RWPE2 (cell line): ENCODE data around the gene APOL4.

Experiments used
- ATAC-seq: fragments of 200-7000 bp; cut with Tn5 transposase; 3 replicates; pipeline ENCODE4 v1.9.1; 2021; ENCODE audit warnings: low read depth
- DNase-seq: peaks from one replicate; pipeline ENCODE4 v3.0.0-alpha.2; 2020; ENCODE audit warnings: low spot score
- H3K27ac ChIP-seq: fragments of 450-650 bp; 2 replicates; pipeline ENCODE4 v1.5.1; 2017; ENCODE audit warnings: mild to moderate bottlenecking; ENCODE audit not compliant: poor library complexity, severe bottlenecking
- H3K27me3 ChIP-seq: fragments of 250-450 bp; sonication (Bioruptor Pico); 2 replicates; pipeline ENCODE4 v1.5.1; 2021; ENCODE audit warnings: mild to moderate bottlenecking, moderate library complexity; ENCODE audit not compliant: insufficient read depth, poor library complexity, severe bottlenecking
- H3K36me3 ChIP-seq: fragments of 250-450 bp; sonication (Bioruptor Pico); 2 replicates; pipeline ENCODE4 v1.5.1; 2020; ENCODE audit warnings: low read depth, mild to moderate bottlenecking, moderate library complexity
- H3K4me1 ChIP-seq: fragments of 250-450 bp; sonication (Bioruptor Pico); 2 replicates; pipeline ENCODE4 v1.5.1; 2021; ENCODE audit warnings: mild to moderate bottlenecking, moderate library complexity; ENCODE audit not compliant: insufficient read depth, poor library complexity, severe bottlenecking
- H3K4me3 ChIP-seq: fragments of 250-450 bp; sonication (Bioruptor Pico); 2 replicates; pipeline ENCODE4 v1.5.1; 2021; ENCODE audit warnings: mild to moderate bottlenecking, moderate library complexity; ENCODE audit not compliant: severe bottlenecking
- H3K9me3 ChIP-seq: fragments of 250-450 bp; sonication (Bioruptor Pico); 2 replicates; pipeline ENCODE4 v1.5.1; 2021; ENCODE audit warnings: mild to moderate bottlenecking, moderate library complexity; ENCODE audit not compliant: severe bottlenecking
- CTCF ChIP-seq: fragments of 450-650 bp; IDR thresholded peaks from one replicate; pipeline ENCODE4 v1.5.1; 2017; ENCODE audit warnings: mild to moderate bottlenecking, moderate library complexity; ENCODE audit not compliant: poor library complexity, severe bottlenecking

The APOL4 gene

DNA sequence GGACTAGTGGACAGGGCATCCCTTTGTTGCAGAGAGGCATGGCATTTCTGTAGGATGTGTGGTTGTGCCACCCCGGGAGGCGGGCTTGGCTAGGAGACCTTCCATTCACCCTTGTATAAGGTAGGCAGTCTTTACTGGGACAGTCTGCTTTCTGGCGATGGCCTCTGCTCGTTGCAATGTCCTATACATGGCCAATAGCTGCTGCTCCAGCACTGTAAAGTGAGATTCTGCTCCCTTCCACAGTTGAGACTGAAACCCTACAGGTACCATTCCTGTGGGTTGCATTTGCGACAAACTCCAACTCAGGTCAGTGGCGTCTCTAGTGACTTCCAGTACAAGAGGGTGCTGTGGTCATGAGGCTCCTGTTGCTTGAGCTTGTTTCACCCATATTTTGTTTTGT, 20.7 kb downstream of the APOL4 start:
- Histone ChIP-seq H3K27me3 (no peaks in the 10 kb centered on the region), H3K4me3 (no peak overlapping the region), H3K9me3 (no peaks in the 10 kb centered on the region), H3K4me1 (no peaks in the 10 kb centered on the region), H3K36me3 (no peaks in the 10 kb centered on the region), H3K27ac (no peak overlapping the region)
- TF ChIP-seq CTCF, result no peak
- DNase-seq (no peak), ATAC-seq (no peak)

DNA sequence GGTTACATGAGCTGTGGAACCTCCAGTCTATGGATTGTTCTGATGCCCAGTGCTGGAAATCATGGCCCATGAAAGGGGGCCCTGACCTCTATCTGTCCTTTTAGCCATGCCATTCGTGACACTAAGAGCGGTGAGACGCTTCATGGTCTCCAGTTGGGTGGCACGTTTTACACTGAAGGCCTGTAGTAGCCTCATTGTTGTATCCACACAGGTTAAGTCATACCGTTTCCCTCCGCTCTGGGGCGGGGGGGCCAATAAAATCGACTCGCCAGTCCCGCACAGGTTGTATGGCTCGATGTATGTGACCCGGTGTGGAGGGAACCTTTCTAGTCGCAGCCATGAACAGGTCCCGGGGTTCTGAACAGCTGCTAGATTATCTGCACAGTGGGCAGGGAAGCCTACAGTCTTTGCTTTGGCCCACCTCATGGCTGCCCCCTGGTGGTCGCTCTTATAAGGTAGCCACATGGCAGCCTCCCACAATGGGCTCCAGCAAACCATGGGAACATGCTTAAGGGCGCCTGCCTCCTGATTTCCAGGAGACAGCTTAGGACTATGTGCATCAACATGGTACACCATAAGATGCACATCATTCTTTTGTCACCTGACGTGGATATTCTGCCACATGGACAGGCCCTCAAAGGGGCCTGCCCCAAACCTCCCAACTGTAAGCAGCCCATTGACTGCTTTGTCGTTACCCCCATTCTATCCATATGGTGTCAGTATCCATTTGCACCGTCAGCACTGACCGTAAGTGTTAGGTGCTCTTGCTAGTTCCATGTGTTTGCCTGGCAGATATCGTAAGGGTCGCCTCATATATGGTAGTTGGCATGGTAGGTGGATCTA, 21.4 kb downstream of the APOL4 start:
- H3K27me3 ChIP-seq, result no peaks in the 10 kb centered on the region
- H3K36me3 ChIP-seq, result no peaks in the 10 kb centered on the region
- peak; percentile 66 for TF ChIP-seq CTCF
- no peaks in the 10 kb centered on the region for H3K9me3 ChIP-seq
- DNase-seq (no peak), ATAC-seq (peak; percentile 81)
- no peaks in the 10 kb centered on the region for H3K4me1 ChIP-seq
- H3K27ac ChIP-seq, result no peak overlapping the region
- no peak overlapping the region for H3K4me3 ChIP-seq

DNA sequence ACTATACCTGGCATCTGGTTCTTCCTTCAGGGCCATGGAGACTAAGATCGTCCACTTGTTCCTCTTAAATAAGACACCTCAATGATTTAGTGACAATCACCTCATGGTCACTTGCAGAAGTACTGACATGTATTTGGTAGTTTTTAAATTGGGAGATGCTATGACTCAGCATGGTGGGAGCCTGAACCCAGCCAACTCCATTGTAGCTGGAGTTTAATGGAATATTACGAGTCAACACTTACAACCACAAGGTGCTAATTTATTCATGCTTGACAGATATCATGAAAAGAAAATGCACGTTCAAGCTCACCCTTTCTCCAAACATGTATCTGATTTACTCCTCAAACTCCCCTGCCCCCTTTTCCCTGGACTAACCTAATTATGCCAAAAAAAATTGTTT, 24.4 kb downstream of the APOL4 start:
- no peaks in the 10 kb centered on the region for H3K36me3 ChIP-seq
- H3K27ac ChIP-seq, result no peak overlapping the region
- no peak for DNase-seq
- H3K4me3 ChIP-seq, result no peak overlapping the region
- no peaks in the 10 kb centered on the region for H3K9me3 ChIP-seq
- no peaks in the 10 kb centered on the region for H3K27me3 ChIP-seq
- TF ChIP-seq CTCF, result no peak
- ATAC-seq, result no peak
- H3K4me1 ChIP-seq, result no peaks in the 10 kb centered on the region

- H3K4me1 ChIP-seq, result no peaks in the 10 kb centered on the region
- DNase-seq (no peak), ATAC-seq (no peak)
- no peak for TF ChIP-seq CTCF
- H3K27me3 ChIP-seq, result no peaks in the 10 kb centered on the region
- no peaks in the 10 kb centered on the region for H3K36me3 ChIP-seq
- H3K9me3 ChIP-seq, result no peaks in the 10 kb centered on the region
- H3K4me3 ChIP-seq, result no peak overlapping the region
- no peak overlapping the region for H3K27ac ChIP-seq
Observed at GRCh38 chr22:36175892-36176291, 25.7 kb downstream of the APOL4 start.

DNA sequence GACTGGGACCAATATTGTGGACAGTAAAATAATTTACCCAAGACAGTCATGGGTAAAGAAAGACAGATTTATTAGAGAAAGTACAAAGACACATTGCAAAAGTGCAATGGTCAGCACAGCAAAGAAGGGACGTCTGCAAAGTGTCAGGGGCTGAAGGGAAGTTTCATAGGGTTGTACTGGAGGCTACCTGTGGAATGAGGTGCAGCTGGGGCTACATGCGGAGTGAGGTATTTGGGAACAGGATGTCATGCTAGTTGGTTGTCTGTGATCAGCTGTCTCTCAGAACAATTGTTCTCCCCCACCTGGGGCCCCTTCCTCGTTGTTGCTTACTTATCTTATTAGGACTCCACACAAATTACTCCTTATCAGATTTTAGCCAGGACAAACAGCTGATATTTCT, 29.7 kb downstream of the APOL4 start:
- no peak for DNase-seq
- Histone ChIP-seq H3K36me3 (no peaks in the 10 kb centered on the region), H3K27me3 (no peaks in the 10 kb centered on the region), H3K4me3 (no peak overlapping the region), H3K27ac (no peak overlapping the region), H3K4me1 (no peaks in the 10 kb centered on the region), H3K9me3 (no peaks in the 10 kb centered on the region)
- no peak for TF ChIP-seq CTCF
- no peak for ATAC-seq
